ENCODE data around the gene UBAC2.

- TF ChIP-seq, protein P1, sequence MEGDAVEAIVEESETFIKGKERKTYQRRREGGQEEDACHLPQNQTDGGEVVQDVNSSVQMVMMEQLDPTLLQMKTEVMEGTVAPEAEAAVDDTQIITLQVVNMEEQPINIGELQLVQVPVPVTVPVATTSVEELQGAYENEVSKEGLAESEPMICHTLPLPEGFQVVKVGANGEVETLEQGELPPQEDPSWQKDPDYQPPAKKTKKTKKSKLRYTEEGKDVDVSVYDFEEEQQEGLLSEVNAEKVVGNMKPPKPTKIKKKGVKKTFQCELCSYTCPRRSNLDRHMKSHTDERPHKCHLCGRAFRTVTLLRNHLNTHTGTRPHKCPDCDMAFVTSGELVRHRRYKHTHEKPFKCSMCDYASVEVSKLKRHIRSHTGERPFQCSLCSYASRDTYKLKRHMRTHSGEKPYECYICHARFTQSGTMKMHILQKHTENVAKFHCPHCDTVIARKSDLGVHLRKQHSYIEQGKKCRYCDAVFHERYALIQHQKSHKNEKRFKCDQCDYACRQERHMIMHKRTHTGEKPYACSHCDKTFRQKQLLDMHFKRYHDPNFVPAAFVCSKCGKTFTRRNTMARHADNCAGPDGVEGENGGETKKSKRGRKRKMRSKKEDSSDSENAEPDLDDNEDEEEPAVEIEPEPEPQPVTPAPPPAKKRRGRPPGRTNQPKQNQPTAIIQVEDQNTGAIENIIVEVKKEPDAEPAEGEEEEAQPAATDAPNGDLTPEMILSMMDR (conservative IDR thresholded peaks at IDR 0.05) = no peak
- TF ChIP-seq ZFX (IDR thresholded peaks at IDR 0.05) = no peak
These were observed 179.5 kb downstream of the UBAC2 start for GRCh38 chr13:99379856-99380801.
